GM12878 (cell line): Measurements from ENCODE around the gene MARS1. TPM values are rescaled to one million over a fixed set of nuclear protein-coding genes. Genes with fewer than 3 reads are reported as not detected.

ENCODE experiments used
- CBX3 ChIP-seq: fragments of 200-600 bp; sonication (generic); IDR thresholded peaks from 2 replicates; pipeline ENCODE4 v1.6.1; 2016; ENCODE audit warnings: low read depth, borderline replicate concordance
- FOXM1 ChIP-seq: IDR thresholded peaks from 2 replicates; pipeline ENCODE4 v1.6.1; 2012; ENCODE audit warnings: low read depth, mild to moderate bottlenecking, inconsistent platforms, low read length, moderate library complexity
- HDGF ChIP-seq: fragments of 450-650 bp; IDR thresholded peaks from 2 replicates; pipeline ENCODE4 v1.6.1; 2016; ENCODE audit warnings: antibody characterized with exemption
- POU2F2 ChIP-seq: IDR thresholded peaks from 3 replicates; pipeline ENCODE4 v1.6.1; 2011; ENCODE audit warnings: low read depth, mild to moderate bottlenecking, low read length, borderline replicate concordance
- RELA ChIP-seq: fragments of 450-650 bp; IDR thresholded peaks from 2 replicates; pipeline ENCODE4 v1.8.0; 2014; ENCODE audit warnings: borderline replicate concordance; ENCODE audit not compliant: partially characterized antibody
- RFX5 ChIP-seq: IDR thresholded peaks from 2 replicates; pipeline ENCODE4 v1.6.1; 2011; ENCODE audit warnings: low read depth, low read length, improper control_type of control experiment
- SP1 ChIP-seq: IDR thresholded peaks from one replicate; pipeline ENCODE4 v1.6.1; 2011; ENCODE audit warnings: low read depth, low read length
- WRNIP1 ChIP-seq: IDR thresholded peaks from 2 replicates; pipeline ENCODE4 v1.6.1; 2011; ENCODE audit warnings: low read depth, low read length, improper control_type of control experiment, borderline replicate concordance
- polyA plus RNA-seq, 11 experiments: library from polyadenylated mRNA; depleted of rRNA in 4 of 11; unstranded in 6 of 11; stranded (reverse) in 5 of 11; fragments of >200 nt; fragmentation: Nextera tagmentation in 4 of 11; fragmentation: Illumina TruSeq in 1 of 11; extraction: Ambion mirVana in 4 of 11; extraction: Trizol in 1 of 11; gene quantifications; 1 replicate in 1 of 11; 2 replicates in 10 of 11; pipeline versions ENCODE4 v1.2.1 to v1.2.3, GENCODE V29; 2011 to 2016; ENCODE audit warnings: inconsistent platforms in 2 of 11, missing spikeins in 2 of 11, low read depth in 1 of 11
- total RNA-seq, 4 experiments: library from RNA; depleted of rRNA in 3 of 4; stranded (reverse); fragments of >200 nt in 3 of 4; fragmentation: Illumina TruSeq in 1 of 4; extraction: Trizol in 1 of 4; gene quantifications; 2 replicates each; pipeline versions ENCODE4 v1.2.1 to v1.2.3, GENCODE V29; 2013 to 2021
- TF ChIP-seq, protein P1 (sequence below): IDR thresholded peaks from 2 replicates; pipeline ENCODE4 v1.6.1; 2011; ENCODE audit warnings: mild to moderate bottlenecking, low read depth, low read length, moderate library complexity; ENCODE audit not compliant: insufficient replicate concordance
- TF ChIP-seq, protein P2 (sequence below), 3 experiments: IDR thresholded peaks in 2 of 3; conservative IDR thresholded peaks in 1 of 3; 2 replicates each; pipeline ENCODE4 v1.5.1; 2011; ENCODE audit warnings: low read depth in 3 of 3, low read length in 3 of 3, mild to moderate bottlenecking in 3 of 3, control low read depth in 2 of 3, moderate library complexity in 2 of 3, inconsistent platforms in 1 of 3, mixed read lengths in 1 of 3; ENCODE audit not compliant: control insufficient read depth in 2 of 3, insufficient read depth in 1 of 3; ENCODE audit errors: extremely low read depth in 1 of 3
- TF ChIP-seq, protein P3 (sequence below): fragments of 450-650 bp; IDR thresholded peaks from 2 replicates; pipeline ENCODE4 v1.6.1; 2017; ENCODE audit warnings: mild to moderate bottlenecking, low read depth, inconsistent platforms; ENCODE audit not compliant: poor library complexity, severe bottlenecking
- TF ChIP-seq, protein P4 (sequence below): fragments of 450-650 bp; IDR thresholded peaks from 2 replicates; pipeline ENCODE4 v1.6.1; 2017; ENCODE audit warnings: mild to moderate bottlenecking, moderate library complexity
- TF ChIP-seq, protein P5 (sequence below): fragments of 150-350 bp; IDR thresholded peaks from 2 replicates; pipeline ENCODE4 v1.6.1; 2016; ENCODE audit warnings: low read depth, low read length
- TF ChIP-seq, protein P6 (sequence below): IDR thresholded peaks from 2 replicates; pipeline ENCODE4 v1.6.1; 2011; ENCODE audit warnings: low read depth, low read length, improper control_type of control experiment, borderline replicate concordance

MARS1 gene
- total and polyA plus RNA-seq, 10 of the 15 experiments (the other 5 are each of a cell fraction or from before 2014, with no cell fraction given), result 72.3 to 270 (median 153) TPM

DNA sequence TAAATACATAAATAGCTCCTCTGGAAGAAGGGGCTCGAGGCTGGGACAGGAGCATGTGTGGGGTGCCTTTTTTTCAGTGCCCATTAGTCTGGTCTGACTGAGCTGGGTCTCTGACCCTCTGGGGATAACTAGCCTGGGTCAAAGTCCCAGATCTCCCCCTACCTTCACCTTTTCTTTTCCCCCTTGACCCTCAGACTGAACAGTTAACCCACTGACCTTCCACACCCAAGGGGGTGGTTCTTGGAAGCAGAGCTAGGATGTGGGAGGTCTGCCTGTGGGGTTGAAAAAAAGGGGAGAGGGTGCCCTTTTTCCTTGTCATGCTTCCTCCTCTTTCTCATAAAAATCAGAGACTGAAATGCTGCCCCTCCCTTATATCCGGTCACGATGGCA is 29.2 kb upstream of the MARS1 start (continued):
- TF ChIP-seq, protein P1, sequence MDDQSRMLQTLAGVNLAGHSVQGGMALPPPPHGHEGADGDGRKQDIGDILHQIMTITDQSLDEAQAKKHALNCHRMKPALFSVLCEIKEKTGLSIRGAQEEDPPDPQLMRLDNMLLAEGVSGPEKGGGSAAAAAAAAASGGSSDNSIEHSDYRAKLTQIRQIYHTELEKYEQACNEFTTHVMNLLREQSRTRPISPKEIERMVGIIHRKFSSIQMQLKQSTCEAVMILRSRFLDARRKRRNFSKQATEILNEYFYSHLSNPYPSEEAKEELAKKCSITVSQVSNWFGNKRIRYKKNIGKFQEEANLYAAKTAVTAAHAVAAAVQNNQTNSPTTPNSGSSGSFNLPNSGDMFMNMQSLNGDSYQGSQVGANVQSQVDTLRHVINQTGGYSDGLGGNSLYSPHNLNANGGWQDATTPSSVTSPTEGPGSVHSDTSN, result no peak
- TF ChIP-seq CBX3, result no peak
- TF ChIP-seq HDGF, result no peak
- no peak for TF ChIP-seq RELA
- no peak for TF ChIP-seq RFX5
- no peak for TF ChIP-seq POU2F2
- TF ChIP-seq FOXM1, result no peak
- TF ChIP-seq, protein P2, sequence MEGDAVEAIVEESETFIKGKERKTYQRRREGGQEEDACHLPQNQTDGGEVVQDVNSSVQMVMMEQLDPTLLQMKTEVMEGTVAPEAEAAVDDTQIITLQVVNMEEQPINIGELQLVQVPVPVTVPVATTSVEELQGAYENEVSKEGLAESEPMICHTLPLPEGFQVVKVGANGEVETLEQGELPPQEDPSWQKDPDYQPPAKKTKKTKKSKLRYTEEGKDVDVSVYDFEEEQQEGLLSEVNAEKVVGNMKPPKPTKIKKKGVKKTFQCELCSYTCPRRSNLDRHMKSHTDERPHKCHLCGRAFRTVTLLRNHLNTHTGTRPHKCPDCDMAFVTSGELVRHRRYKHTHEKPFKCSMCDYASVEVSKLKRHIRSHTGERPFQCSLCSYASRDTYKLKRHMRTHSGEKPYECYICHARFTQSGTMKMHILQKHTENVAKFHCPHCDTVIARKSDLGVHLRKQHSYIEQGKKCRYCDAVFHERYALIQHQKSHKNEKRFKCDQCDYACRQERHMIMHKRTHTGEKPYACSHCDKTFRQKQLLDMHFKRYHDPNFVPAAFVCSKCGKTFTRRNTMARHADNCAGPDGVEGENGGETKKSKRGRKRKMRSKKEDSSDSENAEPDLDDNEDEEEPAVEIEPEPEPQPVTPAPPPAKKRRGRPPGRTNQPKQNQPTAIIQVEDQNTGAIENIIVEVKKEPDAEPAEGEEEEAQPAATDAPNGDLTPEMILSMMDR (IDR thresholded peaks at IDR 0.05 in 2 of 3, conservative IDR thresholded peaks at IDR 0.05 in 1 of 3; ENCODE audit: control insufficient read depth in 2 of 3, extremely low read depth in 1 of 3, insufficient read depth in 1 of 3, low read depth in 3 of 3, low read length in 3 of 3), result no peak
- TF ChIP-seq, protein P3, sequence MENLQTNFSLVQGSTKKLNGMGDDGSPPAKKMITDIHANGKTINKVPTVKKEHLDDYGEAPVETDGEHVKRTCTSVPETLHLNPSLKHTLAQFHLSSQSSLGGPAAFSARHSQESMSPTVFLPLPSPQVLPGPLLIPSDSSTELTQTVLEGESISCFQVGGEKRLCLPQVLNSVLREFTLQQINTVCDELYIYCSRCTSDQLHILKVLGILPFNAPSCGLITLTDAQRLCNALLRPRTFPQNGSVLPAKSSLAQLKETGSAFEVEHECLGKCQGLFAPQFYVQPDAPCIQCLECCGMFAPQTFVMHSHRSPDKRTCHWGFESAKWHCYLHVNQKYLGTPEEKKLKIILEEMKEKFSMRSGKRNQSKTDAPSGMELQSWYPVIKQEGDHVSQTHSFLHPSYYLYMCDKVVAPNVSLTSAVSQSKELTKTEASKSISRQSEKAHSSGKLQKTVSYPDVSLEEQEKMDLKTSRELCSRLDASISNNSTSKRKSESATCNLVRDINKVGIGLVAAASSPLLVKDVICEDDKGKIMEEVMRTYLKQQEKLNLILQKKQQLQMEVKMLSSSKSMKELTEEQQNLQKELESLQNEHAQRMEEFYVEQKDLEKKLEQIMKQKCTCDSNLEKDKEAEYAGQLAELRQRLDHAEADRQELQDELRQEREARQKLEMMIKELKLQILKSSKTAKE, result no peak
- TF ChIP-seq, protein P4, sequence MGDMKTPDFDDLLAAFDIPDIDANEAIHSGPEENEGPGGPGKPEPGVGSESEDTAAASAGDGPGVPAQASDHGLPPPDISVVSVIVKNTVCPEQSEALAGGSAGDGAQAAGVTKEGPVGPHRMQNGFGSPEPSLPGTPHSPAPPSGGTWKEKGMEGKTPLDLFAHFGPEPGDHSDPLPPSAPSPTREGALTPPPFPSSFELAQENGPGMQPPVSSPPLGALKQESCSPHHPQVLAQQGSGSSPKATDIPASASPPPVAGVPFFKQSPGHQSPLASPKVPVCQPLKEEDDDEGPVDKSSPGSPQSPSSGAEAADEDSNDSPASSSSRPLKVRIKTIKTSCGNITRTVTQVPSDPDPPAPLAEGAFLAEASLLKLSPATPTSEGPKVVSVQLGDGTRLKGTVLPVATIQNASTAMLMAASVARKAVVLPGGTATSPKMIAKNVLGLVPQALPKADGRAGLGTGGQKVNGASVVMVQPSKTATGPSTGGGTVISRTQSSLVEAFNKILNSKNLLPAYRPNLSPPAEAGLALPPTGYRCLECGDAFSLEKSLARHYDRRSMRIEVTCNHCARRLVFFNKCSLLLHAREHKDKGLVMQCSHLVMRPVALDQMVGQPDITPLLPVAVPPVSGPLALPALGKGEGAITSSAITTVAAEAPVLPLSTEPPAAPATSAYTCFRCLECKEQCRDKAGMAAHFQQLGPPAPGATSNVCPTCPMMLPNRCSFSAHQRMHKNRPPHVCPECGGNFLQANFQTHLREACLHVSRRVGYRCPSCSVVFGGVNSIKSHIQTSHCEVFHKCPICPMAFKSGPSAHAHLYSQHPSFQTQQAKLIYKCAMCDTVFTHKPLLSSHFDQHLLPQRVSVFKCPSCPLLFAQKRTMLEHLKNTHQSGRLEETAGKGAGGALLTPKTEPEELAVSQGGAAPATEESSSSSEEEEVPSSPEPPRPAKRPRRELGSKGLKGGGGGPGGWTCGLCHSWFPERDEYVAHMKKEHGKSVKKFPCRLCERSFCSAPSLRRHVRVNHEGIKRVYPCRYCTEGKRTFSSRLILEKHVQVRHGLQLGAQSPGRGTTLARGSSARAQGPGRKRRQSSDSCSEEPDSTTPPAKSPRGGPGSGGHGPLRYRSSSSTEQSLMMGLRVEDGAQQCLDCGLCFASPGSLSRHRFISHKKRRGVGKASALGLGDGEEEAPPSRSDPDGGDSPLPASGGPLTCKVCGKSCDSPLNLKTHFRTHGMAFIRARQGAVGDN, result no peak
- TF ChIP-seq, protein P5, sequence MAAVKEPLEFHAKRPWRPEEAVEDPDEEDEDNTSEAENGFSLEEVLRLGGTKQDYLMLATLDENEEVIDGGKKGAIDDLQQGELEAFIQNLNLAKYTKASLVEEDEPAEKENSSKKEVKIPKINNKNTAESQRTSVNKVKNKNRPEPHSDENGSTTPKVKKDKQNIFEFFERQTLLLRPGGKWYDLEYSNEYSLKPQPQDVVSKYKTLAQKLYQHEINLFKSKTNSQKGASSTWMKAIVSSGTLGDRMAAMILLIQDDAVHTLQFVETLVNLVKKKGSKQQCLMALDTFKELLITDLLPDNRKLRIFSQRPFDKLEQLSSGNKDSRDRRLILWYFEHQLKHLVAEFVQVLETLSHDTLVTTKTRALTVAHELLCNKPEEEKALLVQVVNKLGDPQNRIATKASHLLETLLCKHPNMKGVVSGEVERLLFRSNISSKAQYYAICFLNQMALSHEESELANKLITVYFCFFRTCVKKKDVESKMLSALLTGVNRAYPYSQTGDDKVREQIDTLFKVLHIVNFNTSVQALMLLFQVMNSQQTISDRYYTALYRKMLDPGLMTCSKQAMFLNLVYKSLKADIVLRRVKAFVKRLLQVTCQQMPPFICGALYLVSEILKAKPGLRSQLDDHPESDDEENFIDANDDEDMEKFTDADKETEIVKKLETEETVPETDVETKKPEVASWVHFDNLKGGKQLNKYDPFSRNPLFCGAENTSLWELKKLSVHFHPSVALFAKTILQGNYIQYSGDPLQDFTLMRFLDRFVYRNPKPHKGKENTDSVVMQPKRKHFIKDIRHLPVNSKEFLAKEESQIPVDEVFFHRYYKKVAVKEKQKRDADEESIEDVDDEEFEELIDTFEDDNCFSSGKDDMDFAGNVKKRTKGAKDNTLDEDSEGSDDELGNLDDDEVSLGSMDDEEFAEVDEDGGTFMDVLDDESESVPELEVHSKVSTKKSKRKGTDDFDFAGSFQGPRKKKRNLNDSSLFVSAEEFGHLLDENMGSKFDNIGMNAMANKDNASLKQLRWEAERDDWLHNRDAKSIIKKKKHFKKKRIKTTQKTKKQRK, result no peak
- no peak for TF ChIP-seq SP1
- no peak for TF ChIP-seq WRNIP1
- TF ChIP-seq, protein P6, sequence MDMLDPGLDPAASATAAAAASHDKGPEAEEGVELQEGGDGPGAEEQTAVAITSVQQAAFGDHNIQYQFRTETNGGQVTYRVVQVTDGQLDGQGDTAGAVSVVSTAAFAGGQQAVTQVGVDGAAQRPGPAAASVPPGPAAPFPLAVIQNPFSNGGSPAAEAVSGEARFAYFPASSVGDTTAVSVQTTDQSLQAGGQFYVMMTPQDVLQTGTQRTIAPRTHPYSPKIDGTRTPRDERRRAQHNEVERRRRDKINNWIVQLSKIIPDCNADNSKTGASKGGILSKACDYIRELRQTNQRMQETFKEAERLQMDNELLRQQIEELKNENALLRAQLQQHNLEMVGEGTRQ, result peak; percentile 14; the same call in 1 of the 2 replicates
